Fibroblast of pulmonary artery (primary cell): ENCODE results near the gene TMEM272.

Source experiments
- DNase-seq: peaks from one replicate; pipeline ENCODE4 v3.0.0-alpha.2; 2010; ENCODE audit warnings: low read depth
- H3K4me3 ChIP-seq: replicated peaks from 2 replicates; pipeline ENCODE4 v1.5.1; 2011; ENCODE audit warnings: low read depth, mild to moderate bottlenecking, control low read depth, low read length, moderate library complexity
- CTCF ChIP-seq: IDR thresholded peaks from 2 replicates; pipeline ENCODE4 v1.5.1; 2011; ENCODE audit warnings: mild to moderate bottlenecking, control low read depth, low read length, inconsistent platforms; ENCODE audit errors: missing control alignments

The TMEM272 gene, protein sequence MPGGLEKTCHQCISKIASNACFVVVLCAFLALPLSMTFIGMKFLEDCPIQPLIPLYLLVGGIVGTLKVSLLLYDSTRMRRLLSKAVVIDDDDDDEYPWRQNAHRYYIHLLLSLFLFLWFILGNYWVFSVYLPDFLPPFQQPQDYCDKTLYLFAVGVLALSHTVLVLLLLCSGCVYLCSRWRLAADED

DNA sequence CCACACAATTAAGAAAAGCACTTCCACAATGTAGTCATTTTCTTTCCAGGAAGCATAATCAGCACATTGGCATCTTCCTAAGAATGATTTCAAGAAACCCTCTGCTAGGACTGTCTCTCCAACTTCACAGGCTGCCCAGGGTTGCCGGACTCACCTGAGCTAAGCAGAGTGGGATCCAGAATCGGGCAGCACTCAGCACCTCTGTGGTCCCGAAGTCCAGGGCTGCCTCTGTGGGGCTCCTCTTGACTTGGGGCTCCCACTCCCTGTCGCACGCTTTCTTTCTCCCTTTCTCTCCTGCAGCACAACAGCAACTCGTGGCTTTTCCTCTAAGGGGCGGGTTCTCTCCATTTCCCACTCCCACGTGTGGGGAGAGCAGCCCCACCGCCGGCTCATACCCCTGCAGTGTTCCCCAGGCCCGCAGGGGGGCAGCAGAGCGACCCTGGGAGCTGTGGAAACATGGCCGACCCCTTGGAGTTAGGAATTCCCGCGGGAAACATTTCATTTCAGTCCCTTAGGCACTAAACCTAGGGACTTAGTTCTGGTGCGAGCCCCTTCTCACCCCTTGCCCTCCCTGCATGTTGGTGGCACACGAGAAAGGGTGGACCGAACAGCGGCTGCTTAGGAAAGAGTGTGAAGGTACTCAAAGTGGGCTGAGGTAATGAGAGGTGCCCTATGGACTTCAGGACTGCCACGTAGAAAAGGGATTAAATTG, at the start of gene TMEM272:
Gene TMEM272, minus strand, starts transcription at position 316 of the 712 bp plus-strand sequence. CDS start 6,647 bp downstream, outside the sequence.
- DNase-seq: peak; percentile 45
- H3K4me3 ChIP-seq: no peak within 1 kb of the TSS
- TF ChIP-seq CTCF: peak; percentile 85

GRCh38 chr13:51894239-51894638, 49.3 kb upstream of the TMEM272 start:
- DNase-seq: no peak

GRCh38 chr13:51892657-51893056, 47.7 kb upstream of the TMEM272 start:
- DNase-seq: no peak
- H3K4me3 ChIP-seq: no peak overlapping the region
- no peak for TF ChIP-seq CTCF

More at GRCh38 chr13:51894239-51894638, 49.3 kb upstream of the TMEM272 start:
- TF ChIP-seq CTCF: no peak
- H3K4me3 ChIP-seq: no peak overlapping the region

DNA sequence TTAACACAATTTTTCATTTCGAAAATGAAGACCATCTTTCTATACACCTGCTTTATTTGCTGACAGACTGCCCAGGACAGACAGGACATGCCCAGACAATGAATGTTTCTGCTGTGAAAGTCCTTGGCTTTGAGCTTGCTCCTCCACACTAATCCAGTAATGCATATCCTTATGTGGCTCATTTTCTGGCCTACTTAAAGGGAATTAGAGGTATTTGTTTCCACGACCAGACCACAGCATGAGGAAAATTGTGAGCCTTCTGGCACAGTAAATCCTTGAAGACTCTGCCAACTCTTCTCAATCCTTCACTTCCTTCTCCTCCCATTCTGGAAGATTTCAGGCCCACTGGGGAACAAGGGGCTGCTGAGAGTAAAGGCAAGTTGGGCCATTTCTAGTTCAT, 42.5 kb upstream of the TMEM272 start:
- H3K4me3 ChIP-seq: no peak overlapping the region
- DNase-seq: no peak
- no peak for TF ChIP-seq CTCF

DNA sequence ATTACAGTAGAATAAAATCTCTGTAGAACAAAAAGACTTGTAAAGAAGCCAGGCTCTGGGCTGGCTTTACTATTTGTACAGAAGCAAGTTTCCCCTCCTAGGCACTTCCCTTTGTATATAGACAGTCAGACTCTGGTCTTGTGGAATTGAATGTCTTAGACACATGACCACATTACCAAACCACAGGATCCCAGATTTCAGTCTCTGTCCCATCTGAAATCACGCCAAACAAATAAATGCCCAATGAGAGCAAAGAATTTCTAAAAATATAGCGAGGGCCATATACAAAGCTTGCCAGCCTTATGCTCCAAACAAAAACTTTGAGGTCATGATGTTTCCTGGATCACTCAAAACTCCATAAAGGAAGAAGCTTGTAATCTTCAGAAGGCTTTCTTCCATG, 40.7 kb upstream of the TMEM272 start:
- DNase-seq: no peak
- TF ChIP-seq CTCF: no peak

DNA sequence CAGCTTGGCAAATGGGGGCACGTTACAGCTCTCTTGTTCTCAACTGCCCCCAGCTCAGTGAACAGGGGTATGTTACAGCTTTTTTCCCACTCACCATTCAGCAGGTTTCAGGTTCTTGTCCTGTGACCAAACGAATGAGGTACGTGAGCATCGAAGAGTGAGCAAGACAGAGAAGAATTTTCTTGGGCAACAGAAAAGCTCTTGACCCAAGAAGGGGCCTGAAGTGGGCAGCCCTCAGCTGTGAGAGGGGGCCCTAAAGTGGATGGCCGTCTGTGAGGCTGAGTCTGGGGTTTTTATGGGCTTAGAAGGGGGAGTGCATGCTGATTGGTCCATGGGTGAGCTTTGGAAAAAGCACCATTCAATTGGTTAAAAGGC, 38.2 kb upstream of the TMEM272 start:
- TF ChIP-seq CTCF: no peak
- H3K4me3 ChIP-seq: no peak overlapping the region
- no peak for DNase-seq

More for the DNA sequence above, 40.7 kb upstream of the TMEM272 start:
- H3K4me3 ChIP-seq: no peak overlapping the region

DNA sequence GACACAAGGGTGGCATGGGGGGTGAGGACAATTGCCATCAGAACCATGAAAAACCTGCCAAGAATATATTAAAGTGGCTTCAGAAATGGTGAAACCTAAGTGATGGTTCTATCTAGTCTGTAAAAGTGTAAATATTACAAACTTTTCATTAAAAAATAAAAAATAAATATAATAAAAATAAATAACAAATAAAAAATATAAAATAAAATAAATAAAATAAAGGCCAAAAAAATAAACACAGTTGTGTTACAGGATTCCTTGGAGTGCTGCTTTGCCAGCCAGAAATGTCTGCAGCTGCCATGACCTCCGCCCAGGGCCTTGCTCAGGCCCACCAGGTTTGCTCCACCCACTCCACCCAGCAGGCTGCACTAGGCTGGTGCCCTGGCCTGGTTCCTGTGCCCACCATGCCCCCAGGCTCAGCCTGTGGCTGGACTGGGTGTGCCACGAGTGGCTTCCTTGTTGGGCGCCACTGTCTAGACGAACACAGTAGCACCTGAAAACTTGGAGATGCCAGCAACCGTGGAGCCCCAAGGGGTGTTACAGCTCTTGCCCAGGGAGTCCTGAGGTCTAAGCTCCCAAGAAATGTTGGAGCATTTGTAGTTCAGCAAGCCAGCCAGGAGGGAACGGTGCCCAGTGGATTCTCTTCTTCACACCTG, 37.7 kb upstream of the TMEM272 start:
- TF ChIP-seq CTCF: no peak
- no peak for DNase-seq

More for the DNA sequence above, 37.7 kb upstream of the TMEM272 start:
- no peak overlapping the region for H3K4me3 ChIP-seq
